ENCODE data around the gene PRKCD. TPM values are rescaled to one million over a fixed set of nuclear protein-coding genes. Genes with fewer than 3 reads are reported as not detected.

The PRKCD gene
- total and polyA plus RNA-seq, 2 of the 4 experiments (the other 2 are of a cell fraction) = 4.3 to 19.0 TPM

GRCh38 chr3:53221345-53221744, 60.3 kb downstream of the PRKCD start:
- no CpG with 5 or more reads among the region's 4 CpGs for WGBS, 2 experiments (ENCODE audit: extremely low coverage in 2 of 2, insufficient read length in 1 of 2)
- Histone ChIP-seq H2BK5ac (ENCODE audit: low read depth, low read length, poor library complexity, severe bottlenecking) (no peak overlapping the region), H2AK5ac (ENCODE audit: low read depth, low read length) (no peak overlapping the region), H3K56ac (ENCODE audit: extremely low read depth, insufficient read depth, low read length) (no peak overlapping the region), H3K23ac (ENCODE audit: low read depth, low read length) (no peak overlapping the region), H4K91ac (ENCODE audit: insufficient read depth, low read depth, low read length) (no peak overlapping the region), H2AK9ac (replicated peaks; ENCODE audit: low read depth, low read length, poor library complexity) (no peak overlapping the region), H2BK15ac (ENCODE audit: low read depth, low read length) (no peak overlapping the region), H4K20me1 (ENCODE audit: insufficient read depth, low read length) (peaks cover 3% of the 10 kb centered on the region; the same call in 1 of the 2 replicates), H3K4ac (ENCODE audit: low read depth, low read length) (no peak overlapping the region), H4K8ac (ENCODE audit: low read depth in 2 of 2, low read length in 2 of 2) (no peak overlapping the region), H3K18ac (ENCODE audit: low read depth, low read length) (no peak overlapping the region), H3K79me1 (ENCODE audit: low read depth in 1 of 2, low read length in 2 of 2) (no peaks in the 10 kb centered on the region; a peak in 1 of 4 replicates), H3K9me3 (ENCODE audit: control insufficient read depth, insufficient read depth, low read length) (no peaks in the 10 kb centered on the region), H2AFZ (replicated peaks; ENCODE audit: low read length, poor library complexity) (no peak overlapping the region), H3K4me1 (ENCODE audit: control insufficient read depth, insufficient read depth, low read length) (no peaks in the 10 kb centered on the region), H3K27ac (ENCODE audit: insufficient read depth, low read length) (no peak overlapping the region), H3K4me2 (ENCODE audit: low read depth, low read length) (no peak overlapping the region), H3K14ac (replicated peaks; ENCODE audit: low read depth, low read length) (no peak overlapping the region), H3K4me3 (ENCODE audit: insufficient read depth, low read depth, low read length) (no peak overlapping the region), H3K9me1 (ENCODE audit: insufficient read depth, low read length) (0 out of 2 replicates have a peak, but pooled peaks cover 4% of the 10 kb centered on the region), H4K5ac (ENCODE audit: low read depth, low read length) (no peak overlapping the region), H3K27me3 (ENCODE audit: control insufficient read depth, insufficient read depth, low read length) (no peaks in the 10 kb centered on the region), H3K36me3 (ENCODE audit: control insufficient read depth, insufficient read depth, low read length) (peaks cover 39% of the 10 kb centered on the region), H3K9ac (ENCODE audit: low read depth, low read length) (no peak overlapping the region), H2BK20ac (ENCODE audit: low read depth, low read length) (no peak overlapping the region), H2BK120ac (ENCODE audit: low read depth, low read length) (no peak overlapping the region)
- no TSS peak for BruUV-seq (replicated peaks)
- no peak for DNase-seq
- in situ Hi-C loops (cut with MboI; ENCODE audit: low sequenced_read_pairs) = loop anchor here (25.0 kb wide), 1 partner anchor 491 kb away; no protein-coding TSS in a partner anchor
- ATAC-seq (ENCODE audit: low read depth) = no peak
- TF ChIP-seq MAFK (IDR thresholded peaks at IDR 0.05; ENCODE audit: low read depth, low read length) = no peak
- no peak for TF ChIP-seq RAD21 (IDR thresholded peaks at IDR 0.05; ENCODE audit: low read length)
- no peak for TF ChIP-seq POLR2A (IDR thresholded peaks at IDR 0.05; ENCODE audit: low read depth, low read length)
- TF ChIP-seq MAZ (IDR thresholded peaks at IDR 0.05; ENCODE audit: borderline replicate concordance, low read depth, low read length) = no peak
- no peak for TF ChIP-seq FOS (IDR thresholded peaks at IDR 0.05; ENCODE audit: low read depth, low read length)
- TF ChIP-seq CHD1 (IDR thresholded peaks at IDR 0.05; ENCODE audit: low read depth, low read length) = no peak
- no peak for TF ChIP-seq BHLHE40 (IDR thresholded peaks at IDR 0.05; ENCODE audit: low read depth, low read length)
- TF ChIP-seq MXI1 (IDR thresholded peaks at IDR 0.05; ENCODE audit: borderline replicate concordance, low read depth, low read length) = no peak
- intact Hi-C loops (cut with micrococcal nuclease) = loop anchor here (5.0 kb wide), 1 partner anchor 76 kb away; no protein-coding TSS in a partner anchor
- ChIA-PET POLR2A (ENCODE audit: unreplicated experiment) (no interaction called here), CTCF (interaction anchor here (0.5 to 1.4 kb wide), 2 partner anchors 34 to 128 kb away, joined by 3 read pairs; partner anchors contain the start of gene TKT)
- dilution Hi-C loops (cut with HindIII; ENCODE audit: low sequenced_read_pairs, unreplicated experiment) = no loop called here

All from IMR-90 (cell line).